Activated CD4-positive, alpha-beta T cell treated with anti-CD3 and anti-CD28 coated beads, Interleukin-2, amount 50 U/mL, for 16 hours (primary cell): ENCODE results near the gene CFAP68.
"Not testable (repeated sequence)": the region's sequence is repeated elsewhere in the genome, so short reads cannot be mapped to it uniquely, and the experiment has no call there.

Source experiments
- DNase-seq: peaks from one replicate; pipeline ENCODE4 v3.0.0-alpha.2; 2020

Gene CFAP68

DNA sequence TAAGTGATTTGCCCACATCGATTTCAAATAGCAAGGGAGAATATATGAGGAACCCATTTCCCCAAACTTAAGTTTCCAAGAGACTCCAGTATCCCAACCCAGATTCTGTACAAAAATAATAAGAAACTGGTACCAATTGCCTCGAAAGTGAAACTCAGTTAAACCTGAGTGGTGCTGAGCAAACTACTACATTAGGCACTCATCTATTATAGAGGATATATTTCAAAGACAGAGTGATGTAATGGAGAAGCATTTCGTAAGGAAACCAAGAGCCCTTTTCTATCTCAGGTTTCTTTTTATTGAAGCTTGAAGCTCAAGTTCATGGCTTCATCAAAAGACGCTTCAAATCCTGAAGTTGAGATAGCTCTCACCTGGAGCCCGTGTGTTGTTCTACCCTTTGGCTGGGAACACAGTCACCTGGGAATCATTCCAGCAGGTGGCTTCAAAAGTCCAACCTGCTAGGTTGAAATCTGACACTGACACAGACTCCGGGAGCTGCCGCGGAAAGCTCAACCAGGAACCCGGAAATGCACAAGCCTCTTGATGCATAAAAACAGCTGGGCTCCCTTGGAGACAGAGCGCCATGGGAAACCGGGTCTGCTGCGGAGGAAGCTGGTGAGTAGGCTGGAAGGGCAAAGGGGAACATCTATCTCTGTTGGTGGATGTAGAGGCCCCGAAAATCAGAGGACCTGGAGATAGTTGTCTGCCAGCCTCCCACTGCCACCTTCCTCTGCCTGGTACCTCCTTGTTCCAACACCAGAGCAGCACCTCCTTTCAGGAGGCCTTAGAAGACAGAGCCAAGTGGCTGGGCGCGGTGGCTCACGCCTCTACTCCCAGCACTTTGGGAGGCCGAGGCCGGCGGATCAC lies 39.3 kb downstream of the CFAP68 start, which contains the start of gene C11orf52:
Gene C11orf52 (plus strand): TSS at position 524 of the 867 bp plus-strand sequence. CDS start 60 bp downstream, at position 584.
- no peak for DNase-seq

DNA sequence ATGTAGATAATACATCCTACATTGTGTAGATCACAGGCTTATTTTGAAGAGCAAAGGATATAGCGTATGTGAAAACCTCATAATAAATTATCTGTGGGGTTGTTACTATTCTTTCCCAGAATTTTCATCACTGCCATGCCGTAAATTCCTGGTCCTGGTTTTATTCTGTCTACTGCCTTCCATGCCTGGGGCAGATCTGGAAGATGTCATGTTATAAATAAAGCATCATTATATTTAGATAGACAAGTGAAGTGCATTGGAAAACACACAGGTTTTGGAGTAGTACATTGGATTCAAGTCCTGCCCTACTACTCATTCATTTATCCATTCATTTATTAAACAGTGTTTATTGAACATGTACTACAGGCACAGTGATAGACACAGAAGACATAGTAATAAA lies 41.6 kb downstream of the CFAP68 start:
- DNase-seq = no peak

- DNase-seq = no peak
Measured at GRCh38 chr11:111921541-111922230, 42.3 kb downstream of the CFAP68 start.

GRCh38 chr11:111922803-111923202 lies 43.5 kb downstream of the CFAP68 start:
- DNase-seq = no peak

GRCh38 chr11:111923351-111923788 lies 44.0 kb downstream of the CFAP68 start:
- DNase-seq = no peak

DNA sequence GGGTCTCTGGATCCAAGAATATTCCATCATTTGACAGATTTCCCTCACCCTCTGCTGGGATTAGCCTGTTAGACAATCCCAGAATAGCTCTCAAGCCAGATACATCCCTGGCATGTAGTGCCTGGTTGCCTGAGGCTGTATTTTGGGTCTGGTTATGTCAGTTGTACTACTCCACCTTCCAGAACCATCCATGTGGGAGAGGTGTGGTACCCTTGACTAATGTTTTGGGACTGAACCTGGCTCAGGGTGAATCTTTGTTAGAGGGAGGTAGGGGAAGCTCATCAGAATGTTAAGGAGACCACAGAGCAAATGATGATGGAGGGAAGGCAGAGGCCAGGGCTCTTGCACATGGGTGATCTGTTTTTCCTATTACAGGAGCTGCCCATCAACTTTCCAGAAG lies 44.6 kb downstream of the CFAP68 start:
- DNase-seq = no peak

GRCh38 chr11:111925953-111926352 lies 46.6 kb downstream of the CFAP68 start:
- DNase-seq = no peak

GRCh38 chr11:111926505-111927391 lies 47.4 kb downstream of the CFAP68 start:
- DNase-seq = peak; percentile 97

- DNase-seq = no peak
Measured at GRCh38 chr11:111930472-111930871, 51.1 kb downstream of the CFAP68 start.

DNA sequence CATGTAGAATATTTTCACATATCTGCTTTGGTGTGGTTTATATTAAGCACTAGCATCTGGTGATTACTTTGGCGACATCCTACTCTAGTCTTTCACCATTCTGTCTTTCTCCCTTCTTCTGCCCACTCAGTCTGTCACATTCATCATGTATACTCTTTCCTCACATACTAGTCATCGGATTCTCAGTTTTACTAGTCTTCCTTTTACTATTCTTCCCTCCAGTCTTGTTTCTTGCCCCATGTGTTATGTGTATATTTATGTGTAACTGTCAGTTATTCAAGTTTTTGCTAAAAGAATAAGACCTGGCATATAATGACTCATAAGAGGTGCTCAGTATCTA lies 53.2 kb downstream of the CFAP68 start:
- peak; percentile 80 for DNase-seq

DNA sequence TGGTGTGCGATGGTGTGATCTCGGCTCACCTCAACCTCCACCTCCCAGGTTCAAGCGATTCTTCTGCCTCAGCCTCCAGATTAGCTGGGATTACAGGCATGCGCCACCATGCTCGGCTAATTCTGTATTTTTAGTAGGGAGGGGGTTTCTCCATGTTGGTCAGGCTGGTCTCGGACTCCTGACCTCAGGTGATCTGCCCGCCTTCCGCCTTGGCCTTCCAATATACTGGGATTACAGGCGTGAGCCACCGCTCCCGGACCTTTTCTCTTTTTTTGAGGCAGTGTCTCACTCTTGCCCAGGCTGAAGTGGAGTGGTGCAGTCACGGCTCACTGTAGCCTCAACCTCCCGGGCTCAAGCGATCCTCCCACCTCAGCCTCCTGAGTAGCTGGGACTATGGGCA lies 53.8 kb downstream of the CFAP68 start:
- not testable (repeated sequence) for DNase-seq

DNA sequence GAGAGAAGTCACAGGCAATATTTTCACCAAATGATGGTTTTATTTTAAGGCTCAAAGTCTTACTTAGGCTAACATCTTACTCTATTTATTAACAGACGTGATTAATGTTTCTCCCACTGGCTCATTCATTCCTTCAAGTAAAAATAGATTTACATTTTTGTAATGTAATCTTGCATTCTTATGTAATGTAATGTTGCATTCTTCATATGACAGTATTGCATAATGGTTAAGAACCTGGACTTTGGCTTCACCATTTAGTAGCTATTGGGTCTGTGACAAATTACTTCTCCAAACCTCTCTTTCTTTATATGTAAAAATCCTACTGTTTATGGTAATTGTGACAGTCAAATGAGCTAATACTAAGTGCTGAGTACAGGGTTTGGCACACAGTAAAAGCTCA lies 54.5 kb downstream of the CFAP68 start:
- DNase-seq = no peak

DNA sequence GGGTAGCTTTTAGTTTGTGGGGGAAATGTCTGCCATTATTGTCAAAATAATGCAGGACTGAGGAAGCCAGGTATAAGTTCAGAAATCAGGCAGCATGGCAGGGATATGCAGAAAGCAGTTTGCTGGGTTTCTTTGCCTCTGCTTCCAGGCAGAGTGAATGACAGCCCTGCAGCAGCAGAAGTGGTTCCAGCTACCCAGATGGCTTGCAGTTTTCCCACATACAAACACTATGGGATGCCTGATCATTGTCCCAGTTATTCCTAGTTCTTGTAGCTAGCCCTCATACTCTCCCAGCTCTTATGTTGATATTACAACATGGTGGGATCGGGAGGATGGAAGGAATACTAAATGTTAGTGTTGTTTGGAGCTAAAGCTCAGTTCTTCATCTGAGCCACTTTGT lies 55.0 kb downstream of the CFAP68 start:
- no peak for DNase-seq
